ENCODE results near the gene BCDIN3D. TPM values are rescaled to one million over a fixed set of nuclear protein-coding genes. Genes with fewer than 3 reads are reported as not detected.

Gene BCDIN3D
- total RNA-seq, 1 donor from 2014 or later: 8.5 TPM

GRCh38 chr12:49794811-49795653 lies 47.9 kb downstream of the BCDIN3D start:
- DNase-seq (ENCODE audit: extremely low spot score, unreplicated experiment): no peak
- Mint-ChIP-seq H3K9me3 (no peaks in the 10 kb centered on the region), H3K4me3 (no peak overlapping the region), H3K36me3 (peaks cover 5% of the 10 kb centered on the region), H3K27me3 (no peaks in the 10 kb centered on the region), H3K4me1 (ENCODE audit: unreplicated experiment) (peaks cover 5% of the 10 kb centered on the region), H3K27ac (no peak overlapping the region)
- TF ChIP-seq CTCF (conservative IDR thresholded peaks at IDR 0.05): no peak

- Mint-ChIP-seq H3K27ac (no peak overlapping the region), H3K36me3 (peaks cover 5% of the 10 kb centered on the region), H3K9me3 (no peaks in the 10 kb centered on the region), H3K4me3 (no peak overlapping the region), H3K27me3 (no peaks in the 10 kb centered on the region), H3K4me1 (ENCODE audit: unreplicated experiment) (peaks cover 3% of the 10 kb centered on the region)
- no peak for TF ChIP-seq CTCF (conservative IDR thresholded peaks at IDR 0.05)
- DNase-seq (ENCODE audit: extremely low spot score, unreplicated experiment): no peak
Observed at GRCh38 chr12:49794021-49794420, 48.9 kb downstream of the BCDIN3D start.

- H3K27me3 Mint-ChIP-seq: no peaks in the 10 kb centered on the region
- H3K4me1 Mint-ChIP-seq (ENCODE audit: unreplicated experiment): no peaks in the 10 kb centered on the region
- TF ChIP-seq CTCF (conservative IDR thresholded peaks at IDR 0.05): no peak
- no peak overlapping the region for H3K4me3 Mint-ChIP-seq
- no peak overlapping the region for H3K27ac Mint-ChIP-seq
- H3K36me3 Mint-ChIP-seq: peaks cover 5% of the 10 kb centered on the region
- DNase-seq (ENCODE audit: extremely low spot score, unreplicated experiment): no peak
- no peaks in the 10 kb centered on the region for H3K9me3 Mint-ChIP-seq
Observed at GRCh38 chr12:49793620-49794019, 49.3 kb downstream of the BCDIN3D start.

GRCh38 chr12:49792976-49793580 lies 49.8 kb downstream of the BCDIN3D start:
- H3K36me3 Mint-ChIP-seq: peaks cover 5% of the 10 kb centered on the region
- DNase-seq (ENCODE audit: extremely low spot score, unreplicated experiment): no peak
- no peak overlapping the region for H3K27ac Mint-ChIP-seq
- no peaks in the 10 kb centered on the region for H3K27me3 Mint-ChIP-seq
- H3K9me3 Mint-ChIP-seq: no peaks in the 10 kb centered on the region
- TF ChIP-seq CTCF (conservative IDR thresholded peaks at IDR 0.05): no peak
- H3K4me3 Mint-ChIP-seq: no peak overlapping the region
- no peaks in the 10 kb centered on the region for H3K4me1 Mint-ChIP-seq (ENCODE audit: unreplicated experiment)

GRCh38 chr12:49792181-49792970 lies 50.5 kb downstream of the BCDIN3D start:
- Mint-ChIP-seq H3K27ac (no peak overlapping the region), H3K4me3 (no peak overlapping the region), H3K4me1 (ENCODE audit: unreplicated experiment) (no peaks in the 10 kb centered on the region), H3K27me3 (no peaks in the 10 kb centered on the region), H3K9me3 (peaks cover 3% of the 10 kb centered on the region), H3K36me3 (peaks cover 9% of the 10 kb centered on the region)
- no peak for DNase-seq (ENCODE audit: extremely low spot score, unreplicated experiment)
- no peak for TF ChIP-seq CTCF (conservative IDR thresholded peaks at IDR 0.05)

Data from type B pancreatic cell (in vitro differentiated cells).